ENCODE results near the gene CRADD. TPM values are rescaled to one million over a fixed set of nuclear protein-coding genes. Genes with fewer than 3 reads are reported as not detected.
"Not testable (repeated sequence)": the region's sequence is repeated elsewhere in the genome, so short reads cannot be mapped to it uniquely, and the experiment has no call there.

Gene CRADD
- total RNA-seq, 1 donor from 2014 or later, result 8.7 TPM

- intact Hi-C loops (cut with micrococcal nuclease), result no loop called here
These were observed 28.1 kb downstream of the CRADD start for GRCh38 chr12:93705237-93705636.

GRCh38 chr12:93706387-93706786 is 29.2 kb downstream of the CRADD start:
- intact Hi-C loops (cut with micrococcal nuclease), result no loop called here

GRCh38 chr12:93706824-93707223 is 29.6 kb downstream of the CRADD start:
- intact Hi-C loops (cut with micrococcal nuclease), result no loop called here

- intact Hi-C loops (cut with micrococcal nuclease), result no loop called here
These were observed 30.7 kb downstream of the CRADD start for GRCh38 chr12:93707836-93708235.

GRCh38 chr12:93708952-93709351 is 31.8 kb downstream of the CRADD start:
- intact Hi-C loops (cut with micrococcal nuclease), result no loop called here

- intact Hi-C loops (cut with micrococcal nuclease), result no loop called here
These were observed 32.2 kb downstream of the CRADD start for GRCh38 chr12:93709386-93709785.

GRCh38 chr12:93710574-93710926 is 33.4 kb downstream of the CRADD start:
- intact Hi-C loops (cut with micrococcal nuclease), result no loop called here

- intact Hi-C loops (cut with micrococcal nuclease), result not testable (repeated sequence)
These were observed 34.3 kb downstream of the CRADD start for GRCh38 chr12:93711502-93711901.

- intact Hi-C loops (cut with micrococcal nuclease), result no loop called here
These were observed 35.0 kb downstream of the CRADD start for GRCh38 chr12:93712200-93712599.

- intact Hi-C loops (cut with micrococcal nuclease), result no loop called here
These were observed 35.9 kb downstream of the CRADD start for GRCh38 chr12:93713060-93713459.

- intact Hi-C loops (cut with micrococcal nuclease), result no loop called here
These were observed 36.6 kb downstream of the CRADD start for GRCh38 chr12:93713800-93714199.

GRCh38 chr12:93714382-93714781 is 37.2 kb downstream of the CRADD start:
- intact Hi-C loops (cut with micrococcal nuclease), result no loop called here

- intact Hi-C loops (cut with micrococcal nuclease), result no loop called here
These were observed 42.5 kb downstream of the CRADD start for GRCh38 chr12:93719710-93720109.

- intact Hi-C loops (cut with micrococcal nuclease), result no loop called here
These were observed 43.4 kb downstream of the CRADD start for GRCh38 chr12:93720559-93720958.

- intact Hi-C loops (cut with micrococcal nuclease), result no loop called here
These were observed 45.0 kb downstream of the CRADD start for GRCh38 chr12:93722179-93722578.

GRCh38 chr12:93722835-93723567 is 45.8 kb downstream of the CRADD start:
- intact Hi-C loops (cut with micrococcal nuclease), result no loop called here

- intact Hi-C loops (cut with micrococcal nuclease), result no loop called here
These were observed 46.4 kb downstream of the CRADD start for GRCh38 chr12:93723568-93723930.

GRCh38 chr12:93725531-93725930 is 48.4 kb downstream of the CRADD start:
- intact Hi-C loops (cut with micrococcal nuclease), result no loop called here

- intact Hi-C loops (cut with micrococcal nuclease), result no loop called here
These were observed 50.1 kb downstream of the CRADD start for GRCh38 chr12:93727195-93727811.

- intact Hi-C loops (cut with micrococcal nuclease), result no loop called here
These were observed 50.7 kb downstream of the CRADD start for GRCh38 chr12:93727911-93728310.

- intact Hi-C loops (cut with micrococcal nuclease), result no loop called here
These were observed 52.8 kb downstream of the CRADD start for GRCh38 chr12:93729934-93730333.

GRCh38 chr12:93733358-93733757 is 56.2 kb downstream of the CRADD start:
- intact Hi-C loops (cut with micrococcal nuclease), result no loop called here

GRCh38 chr12:93733928-93734327 is 56.8 kb downstream of the CRADD start:
- intact Hi-C loops (cut with micrococcal nuclease), result no loop called here
